Lung (tissue), 12 donors: ENCODE data around the gene WNT8A. TPM values are rescaled to one million over a fixed set of nuclear protein-coding genes. Genes with fewer than 3 reads are reported as not detected.
"Not testable (repeated sequence)": the region's sequence is repeated elsewhere in the genome, so short reads cannot be mapped to it uniquely, and the experiment has no call there.

Experiments
- ATAC-seq: fragments of 200-7000 bp; cut with Tn5 transposase; one replicate; pipeline ENCODE4 v1.9.1; 2020; ENCODE audit warnings: moderate number of reproducible peaks; ENCODE audit not compliant: insufficient read depth, low FRiP score
- DNase-seq, 3 donors: peaks; one replicate each; pipeline ENCODE4 v3.0.0-alpha.2; 2013 to 2017
- H3K27ac ChIP-seq, 2 donors: one replicate each; pipeline ENCODE4 v1.5.1; 2013; ENCODE audit warnings: mild to moderate bottlenecking in 2 of 2, moderate library complexity in 2 of 2, control low read depth in 1 of 2, inconsistent platforms in 1 of 2, low read depth in 1 of 2, low read length in 1 of 2
- H3K27me3 ChIP-seq, 3 donors: one replicate each; pipeline ENCODE4 v1.5.1; 2013; ENCODE audit warnings: low read length in 2 of 3; ENCODE audit not compliant: control insufficient read depth in 3 of 3, insufficient read depth in 3 of 3
- H3K36me3 ChIP-seq, 4 donors: one replicate each; pipeline ENCODE4 v1.5.1; 2013; ENCODE audit warnings: low read length in 4 of 4, mild to moderate bottlenecking in 1 of 4, moderate library complexity in 1 of 4; ENCODE audit not compliant: control insufficient read depth in 4 of 4, insufficient read depth in 4 of 4
- H3K4me1 ChIP-seq, 5 donors: one replicate each; pipeline ENCODE4 v1.5.1; 2013; ENCODE audit warnings: low read length in 5 of 5, mild to moderate bottlenecking in 2 of 5, moderate library complexity in 1 of 5; ENCODE audit not compliant: control insufficient read depth in 5 of 5, insufficient read depth in 5 of 5
- H3K4me3 ChIP-seq: one replicate; pipeline ENCODE4 v1.5.1; 2013; ENCODE audit warnings: mild to moderate bottlenecking, control low read depth, moderate library complexity
- H3K9ac ChIP-seq, 2 donors: one replicate each; pipeline ENCODE4 v1.5.1; 2013; ENCODE audit warnings: low read length in 2 of 2, control low read depth in 1 of 2; ENCODE audit not compliant: insufficient read depth in 1 of 2
- H3K9me3 ChIP-seq, 4 donors: one replicate each; pipeline ENCODE4 v1.5.1; 2013; ENCODE audit warnings: low read length in 3 of 4, mild to moderate bottlenecking in 1 of 4, moderate library complexity in 1 of 4; ENCODE audit not compliant: control insufficient read depth in 4 of 4, insufficient read depth in 3 of 4
- WGBS, 2 donors: extraction: QIAGEN DNeasy Blood & Tissue Kit; methylation state at CpG; one replicate each; pipeline ENCODE4 v1.1.7; 2013; 5-methylcytosine and 5-hydroxymethylcytosine counted together
- polyA plus RNA-seq, 2 donors: library from polyadenylated mRNA; stranded (reverse); fragments of 200-250 nt; gene quantifications; one replicate each; pipeline ENCODE4 v1.2.1, GENCODE V29; 2013
- total RNA-seq, 2 donors: library from RNA; depleted of rRNA in 1 of 2; stranded (reverse); fragments of >200 nt in 1 of 2; gene quantifications; one replicate each; pipeline ENCODE4 v1.2.1, GENCODE V29; 2014 to 2021
- TF ChIP-seq, protein P1 (sequence below): IDR thresholded peaks from 2 replicates; pipeline ENCODE4 v1.5.1; 2012; ENCODE audit warnings: mild to moderate bottlenecking; ENCODE audit errors: control extremely low read depth, extremely low read depth
- donor health status: control.
- donor health status: control.
- donor health status: Bipolar disorder and iron deficiency.
- donor health status: healthy.
- donor health status: DM: yes; HTN: yes; CAD: no.

The WNT8A gene
- total and polyA plus RNA-seq, 4 donors: not detected

DNA sequence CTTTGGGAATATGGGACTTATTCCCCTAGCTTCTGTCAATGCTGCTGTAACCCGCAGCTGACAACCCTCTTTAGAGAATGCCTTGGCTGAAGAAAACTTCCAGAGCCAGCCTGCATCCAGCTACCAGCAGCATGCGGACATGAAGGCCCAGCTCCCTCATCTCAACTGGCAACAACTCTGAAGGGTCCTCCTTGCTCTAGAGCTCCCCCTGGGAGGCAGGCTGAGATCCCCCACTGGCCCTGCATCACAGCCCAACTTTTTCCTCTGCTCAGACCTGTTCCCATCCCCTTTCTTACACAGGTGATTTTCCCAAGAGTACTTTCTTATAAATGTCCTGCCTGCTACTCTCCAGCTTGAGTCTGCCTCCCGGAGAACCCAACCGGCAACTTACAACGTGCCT is 18.7 kb upstream of the WNT8A start:
- Histone ChIP-seq H3K36me3 (no peaks in the 10 kb centered on the region), H3K27ac (no peak overlapping the region), H3K27me3 (no peaks in the 10 kb centered on the region), H3K9ac (no peak overlapping the region), H3K4me3 (no peak overlapping the region), H3K9me3 (no peaks in the 10 kb centered on the region), H3K4me1 (no peaks in the 10 kb centered on the region)
- TF ChIP-seq, protein P1, sequence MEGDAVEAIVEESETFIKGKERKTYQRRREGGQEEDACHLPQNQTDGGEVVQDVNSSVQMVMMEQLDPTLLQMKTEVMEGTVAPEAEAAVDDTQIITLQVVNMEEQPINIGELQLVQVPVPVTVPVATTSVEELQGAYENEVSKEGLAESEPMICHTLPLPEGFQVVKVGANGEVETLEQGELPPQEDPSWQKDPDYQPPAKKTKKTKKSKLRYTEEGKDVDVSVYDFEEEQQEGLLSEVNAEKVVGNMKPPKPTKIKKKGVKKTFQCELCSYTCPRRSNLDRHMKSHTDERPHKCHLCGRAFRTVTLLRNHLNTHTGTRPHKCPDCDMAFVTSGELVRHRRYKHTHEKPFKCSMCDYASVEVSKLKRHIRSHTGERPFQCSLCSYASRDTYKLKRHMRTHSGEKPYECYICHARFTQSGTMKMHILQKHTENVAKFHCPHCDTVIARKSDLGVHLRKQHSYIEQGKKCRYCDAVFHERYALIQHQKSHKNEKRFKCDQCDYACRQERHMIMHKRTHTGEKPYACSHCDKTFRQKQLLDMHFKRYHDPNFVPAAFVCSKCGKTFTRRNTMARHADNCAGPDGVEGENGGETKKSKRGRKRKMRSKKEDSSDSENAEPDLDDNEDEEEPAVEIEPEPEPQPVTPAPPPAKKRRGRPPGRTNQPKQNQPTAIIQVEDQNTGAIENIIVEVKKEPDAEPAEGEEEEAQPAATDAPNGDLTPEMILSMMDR: no peak
- no peak for ATAC-seq
- WGBS, 2 donors: 81 to 82% methylated on average over 5 of the region's 5 CpGs
- no peak for DNase-seq

DNA sequence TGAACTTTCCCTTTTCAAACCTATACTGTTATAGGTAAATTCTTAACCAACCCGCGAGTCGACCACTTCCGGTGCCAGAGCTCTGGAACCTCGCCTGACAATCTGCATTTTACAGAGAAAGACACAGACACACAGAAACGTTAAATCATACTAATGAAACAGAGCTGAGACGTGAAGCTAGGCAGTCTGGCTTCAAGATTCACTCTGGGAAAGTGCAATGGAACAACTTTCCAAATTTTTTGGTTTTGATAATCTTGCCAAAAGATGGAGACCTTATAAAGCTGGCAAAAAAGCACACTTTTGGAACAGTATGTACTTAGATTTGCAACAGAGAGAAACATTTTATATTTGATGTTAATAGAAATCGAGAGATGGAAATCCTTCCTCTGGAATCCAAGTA is 15.9 kb upstream of the WNT8A start:
- ATAC-seq (no peak), DNase-seq (no peak)
- Histone ChIP-seq H3K27me3 (no peaks in the 10 kb centered on the region), H3K9me3 (no peaks in the 10 kb centered on the region), H3K36me3 (no peaks in the 10 kb centered on the region), H3K27ac (no peak overlapping the region), H3K4me1 (no peaks in the 10 kb centered on the region), H3K4me3 (no peak overlapping the region), H3K9ac (no peak overlapping the region)
- 91 to 93% methylated on average over 8 of the region's 8 CpGs for WGBS, 2 donors
- TF ChIP-seq, protein P1: no peak

DNA sequence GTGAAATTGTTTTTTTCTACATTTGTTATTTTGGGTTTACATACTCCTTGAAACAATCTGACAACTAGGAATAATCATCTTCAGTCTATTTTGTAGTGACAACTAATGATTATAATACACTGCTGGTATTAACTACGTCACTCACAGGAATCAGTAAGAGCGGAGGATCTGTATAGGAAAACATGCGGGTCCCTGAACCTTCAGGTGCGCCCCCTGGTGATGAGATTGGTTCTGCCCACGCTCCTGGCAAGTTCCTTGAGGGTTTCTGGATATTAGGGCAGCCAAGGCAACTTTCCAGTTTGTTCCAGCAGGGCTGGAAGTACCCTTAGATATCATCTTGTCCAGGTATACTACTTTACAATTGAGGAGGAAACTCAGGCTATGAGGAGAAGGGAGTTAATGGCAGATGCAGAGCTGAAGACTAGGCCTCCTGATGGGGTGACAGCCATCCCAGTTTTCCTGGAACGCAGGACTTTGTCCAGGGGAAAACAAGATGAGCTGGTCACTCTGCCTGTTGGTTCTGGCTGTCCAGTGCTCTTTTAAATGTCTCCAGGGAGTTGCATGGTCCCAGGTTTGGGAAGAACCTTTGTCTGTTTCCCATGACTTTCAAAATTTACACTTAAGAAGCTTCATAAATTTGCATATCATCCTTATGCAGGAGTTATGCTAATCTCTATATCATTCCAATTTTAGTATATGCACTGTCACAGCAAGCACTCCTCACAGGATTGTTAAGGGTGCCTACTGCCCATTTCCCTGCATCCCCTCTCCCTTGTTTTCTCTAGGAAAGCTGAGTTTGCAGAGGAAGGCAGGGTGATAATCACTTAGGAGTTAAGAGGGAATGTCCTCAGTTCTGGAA is 14.9 kb upstream of the WNT8A start:
- TF ChIP-seq, protein P1: peak; percentile 50
- ATAC-seq (no peak), DNase-seq (peak; percentile 40 to 63 (median 62))
- Histone ChIP-seq H3K9me3 (no peaks in the 10 kb centered on the region), H3K4me1 (no peaks in the 10 kb centered on the region), H3K27me3 (no peaks in the 10 kb centered on the region), H3K36me3 (no peaks in the 10 kb centered on the region), H3K4me3 (no peak overlapping the region), H3K27ac (no peak overlapping the region), H3K9ac (no peak overlapping the region)
- WGBS, 2 donors: 18 to 19% methylated on average over 6 of the region's 6 CpGs

DNA sequence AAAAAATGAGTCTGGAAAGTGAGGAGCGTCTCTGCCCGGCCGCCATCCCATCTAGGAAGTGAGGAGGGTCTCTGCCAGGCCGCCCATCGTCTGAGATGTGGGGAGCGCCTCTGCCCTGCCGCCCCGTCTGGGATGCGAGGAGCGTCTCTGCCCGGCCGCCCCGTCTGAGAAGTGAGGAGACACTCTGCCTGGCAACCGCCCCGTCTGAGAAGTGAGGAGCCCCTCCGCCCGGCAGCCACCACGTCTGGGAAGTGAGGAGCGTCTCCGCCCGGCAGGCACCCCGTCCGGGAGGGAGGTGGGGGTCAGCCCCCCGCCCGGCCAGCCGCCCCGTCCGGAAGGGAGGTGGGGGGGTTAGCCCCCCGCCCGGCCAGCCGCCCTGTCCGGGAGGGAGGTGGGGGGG is 13.8 kb upstream of the WNT8A start:
- not testable (repeated sequence) for H3K36me3 ChIP-seq, H3K4me3 ChIP-seq, H3K27me3 ChIP-seq, H3K27ac ChIP-seq, H3K9ac ChIP-seq, ATAC-seq, DNase-seq, H3K9me3 ChIP-seq, H3K4me1 ChIP-seq
- WGBS, 2 donors: 93 to 95% methylated on average over 29 to 32 of the region's 32 CpGs
